Esophagus mucosa (tissue), 1 donor: Measurements from ENCODE around the gene RHOF. TPM values are rescaled to one million over a fixed set of nuclear protein-coding genes. Genes with fewer than 3 reads are reported as not detected.

Source experiments
- ATAC-seq: fragments of 200-7000 bp; cut with Tn5 transposase; one replicate; pipeline ENCODE4 v1.9.1; 2020
- total RNA-seq: library from RNA; stranded (reverse); gene quantifications from one replicate; pipeline ENCODE4 v1.2.4, GENCODE V29; 2023
- donor health status: DM: yes; HTN: yes; CAD: no.

Gene RHOF
- total RNA-seq, result 5.9 TPM

- peak; percentile 1 for ATAC-seq
Measured at GRCh38 chr12:121793440-121793837, at the start of gene RHOF. RHOF (minus strand) TSS chr12:121793688; CDS start chr12:121793633, 55 bp downstream.

GRCh38 chr12:121839993-121840761 lies 46.7 kb upstream of the RHOF start:
- ATAC-seq, result no peak

GRCh38 chr12:121839106-121839992 lies 45.9 kb upstream of the RHOF start:
- peak; percentile 99 for ATAC-seq

- ATAC-seq, result no peak
Measured at GRCh38 chr12:121838126-121838525, 44.6 kb upstream of the RHOF start.

- ATAC-seq, result no peak
Measured at GRCh38 chr12:121837680-121838079, 44.2 kb upstream of the RHOF start.

- no peak for ATAC-seq
Measured at GRCh38 chr12:121831571-121832245, 38.2 kb upstream of the RHOF start.

- ATAC-seq, result no peak
Measured at GRCh38 chr12:121830588-121831265, 37.2 kb upstream of the RHOF start.

GRCh38 chr12:121830134-121830533 lies 36.6 kb upstream of the RHOF start:
- ATAC-seq, result no peak

GRCh38 chr12:121829250-121829918 lies 35.9 kb upstream of the RHOF start:
- ATAC-seq, result no peak

GRCh38 chr12:121828826-121829225 lies 35.3 kb upstream of the RHOF start:
- no peak for ATAC-seq

GRCh38 chr12:121828306-121828705 lies 34.8 kb upstream of the RHOF start:
- no peak for ATAC-seq

- peak; percentile 3 for ATAC-seq
Measured at GRCh38 chr12:121827351-121828099, 34.0 kb upstream of the RHOF start.

GRCh38 chr12:121826318-121827150 lies 33.0 kb upstream of the RHOF start:
- no peak for ATAC-seq

GRCh38 chr12:121825041-121825523 lies 31.6 kb upstream of the RHOF start:
- ATAC-seq, result no peak

GRCh38 chr12:121823727-121824115 lies 30.2 kb upstream of the RHOF start:
- no peak for ATAC-seq

- ATAC-seq, result peak; percentile 2
Measured at GRCh38 chr12:121823101-121823726, 29.7 kb upstream of the RHOF start.

- ATAC-seq, result no peak
Measured at GRCh38 chr12:121822393-121823100, 29.1 kb upstream of the RHOF start.

GRCh38 chr12:121820056-121820455 lies 26.6 kb upstream of the RHOF start:
- no peak for ATAC-seq
